Amniotic epithelial cell (primary cell): ENCODE measurements around the gene CHMP5.

ENCODE experiments used
- DNase-seq: peaks from one replicate; pipeline ENCODE4 v3.0.0-alpha.2; 2010; ENCODE audit warnings: low read depth

Gene CHMP5

GRCh38 chr9:33264473-33265177, at the start of gene CHMP5, which contains the start of gene BAG1:
Gene CHMP5 (plus strand): TSS chr9:33265049. CDS start chr9:33265079, 30 bp downstream.
Gene BAG1 (minus strand): TSS chr9:33264708.
- peak; percentile 98 for DNase-seq

GRCh38 chr9:33220681-33221567, 43.9 kb upstream of the CHMP5 start:
- DNase-seq, result no peak

GRCh38 chr9:33221568-33221884, 43.3 kb upstream of the CHMP5 start:
- no peak for DNase-seq

GRCh38 chr9:33222031-33222430, 42.8 kb upstream of the CHMP5 start:
- no peak for DNase-seq

- DNase-seq, result no peak
Observed at GRCh38 chr9:33223696-33224095, 41.2 kb upstream of the CHMP5 start.

- peak; percentile 80 for DNase-seq
Observed at GRCh38 chr9:33225319-33226147, 39.3 kb upstream of the CHMP5 start.

- DNase-seq, result no peak
Observed at GRCh38 chr9:33227008-33227398, 37.8 kb upstream of the CHMP5 start.

- no peak for DNase-seq
Observed at GRCh38 chr9:33227741-33228140, 37.1 kb upstream of the CHMP5 start.

GRCh38 chr9:33228606-33229005, 36.2 kb upstream of the CHMP5 start:
- DNase-seq, result no peak

GRCh38 chr9:33229359-33230114, 35.3 kb upstream of the CHMP5 start:
- no peak for DNase-seq

GRCh38 chr9:33230756-33231622, 33.9 kb upstream of the CHMP5 start:
- peak; percentile 51 for DNase-seq

GRCh38 chr9:33231623-33231942, 33.3 kb upstream of the CHMP5 start:
- no peak for DNase-seq

- DNase-seq, result no peak
Observed at GRCh38 chr9:33232815-33233214, 32.0 kb upstream of the CHMP5 start.

- peak; percentile 91 for DNase-seq
Observed at GRCh38 chr9:33233626-33234342, 31.1 kb upstream of the CHMP5 start.

GRCh38 chr9:33234511-33235467, 30.1 kb upstream of the CHMP5 start:
- peak; percentile 86 for DNase-seq

- DNase-seq, result no peak
Observed at GRCh38 chr9:33236571-33236970, 28.3 kb upstream of the CHMP5 start.

- DNase-seq, result peak; percentile 86
Observed at GRCh38 chr9:33239921-33240320, 24.9 kb upstream of the CHMP5 start, which contains the start of gene SPINK4. Gene SPINK4 (plus strand): TSS chr9:33240167. CDS start chr9:33240209, 42 bp downstream.

- DNase-seq, result no peak
Observed at GRCh38 chr9:33241298-33241697, 23.6 kb upstream of the CHMP5 start.

- DNase-seq, result no peak
Observed at GRCh38 chr9:33242609-33243134, 22.2 kb upstream of the CHMP5 start.
